T-helper 2 cell treated with Interferon-gamma antibody and Interleukin-4, amounts not matched to agents 100 ng/mL and 5 ng/mL, for 36 hours (primary cell): ENCODE measurements around the gene EXOC6. TPM values are rescaled to one million over a fixed set of nuclear protein-coding genes. Genes with fewer than 3 reads are reported as not detected.
"Not testable (repeated sequence)": the region's sequence is repeated elsewhere in the genome, so short reads cannot be mapped to it uniquely, and the experiment has no call there.

Source experiments
- intact Hi-C: fragments of 100-400 bp; cut with micrococcal nuclease; formaldehyde crosslinking; loops from one replicate; pipeline ENCODE4 v1.15.1; 2023
- total RNA-seq: library from RNA; stranded (reverse); gene quantifications from 2 replicates; pipeline ENCODE4 v1.2.3, GENCODE V29; 2022

The EXOC6 gene
- total RNA-seq, 1 donor from 2014 or later, result 12.0 TPM

DNA sequence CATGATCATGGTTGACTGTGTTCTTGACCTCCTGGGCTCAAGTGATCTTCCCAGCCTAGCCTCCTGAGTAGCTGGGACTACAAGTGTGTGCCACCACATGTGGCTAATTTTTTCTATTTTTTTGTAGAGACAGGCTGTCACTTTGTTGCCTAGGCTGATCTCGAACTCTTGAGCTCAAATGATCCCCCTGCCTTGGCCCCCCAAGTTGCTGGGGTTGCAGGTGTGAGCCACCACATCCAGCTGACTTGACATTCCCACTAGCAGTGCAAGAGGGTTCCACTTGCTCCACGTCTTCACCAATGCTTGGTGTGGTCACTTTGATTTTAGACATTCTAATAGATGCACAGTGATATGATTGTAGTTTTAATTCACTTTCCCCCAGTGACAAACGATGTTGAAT lies 250.5 kb downstream of the EXOC6 start:
- intact Hi-C loops, result no loop called here

DNA sequence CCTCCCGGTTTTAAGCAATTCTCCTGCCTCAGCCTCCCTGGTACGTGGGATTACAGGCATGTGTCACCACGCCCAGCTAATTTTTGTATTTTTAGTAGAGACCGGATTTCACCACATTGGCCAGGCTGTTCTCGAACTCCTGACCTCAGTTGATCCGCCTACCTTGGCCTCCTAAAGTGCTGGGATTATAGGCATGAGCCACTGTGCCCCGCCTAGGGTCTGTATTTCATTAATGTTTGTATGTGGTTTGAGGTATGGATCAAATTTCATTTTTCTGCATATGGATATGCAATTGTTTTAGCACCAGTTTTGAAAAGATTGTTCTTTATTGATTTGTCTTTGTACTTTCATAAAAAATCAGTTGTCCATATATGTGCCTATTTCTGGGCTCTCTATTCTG lies 251.3 kb downstream of the EXOC6 start:
- intact Hi-C loops, result no loop called here

DNA sequence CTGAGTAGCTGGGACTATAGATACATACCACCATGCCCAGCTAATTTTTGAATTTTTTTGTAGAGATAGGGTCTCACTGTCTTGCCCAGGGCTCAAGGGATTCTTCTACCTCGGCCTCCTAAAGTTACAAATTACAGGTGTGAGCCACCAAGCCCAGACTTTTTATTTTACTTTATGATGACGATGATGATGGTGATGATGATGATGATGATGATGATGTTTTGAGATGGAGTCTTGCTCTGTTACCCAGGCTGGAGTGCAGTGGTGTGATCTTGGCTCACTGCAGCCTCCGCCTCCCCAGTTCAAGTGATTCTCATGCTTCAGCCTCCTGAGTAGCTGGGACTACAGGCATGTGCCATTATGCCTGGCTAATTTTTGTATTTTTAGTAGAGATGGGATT lies 252.8 kb downstream of the EXOC6 start:
- intact Hi-C loops, result not testable (repeated sequence)

DNA sequence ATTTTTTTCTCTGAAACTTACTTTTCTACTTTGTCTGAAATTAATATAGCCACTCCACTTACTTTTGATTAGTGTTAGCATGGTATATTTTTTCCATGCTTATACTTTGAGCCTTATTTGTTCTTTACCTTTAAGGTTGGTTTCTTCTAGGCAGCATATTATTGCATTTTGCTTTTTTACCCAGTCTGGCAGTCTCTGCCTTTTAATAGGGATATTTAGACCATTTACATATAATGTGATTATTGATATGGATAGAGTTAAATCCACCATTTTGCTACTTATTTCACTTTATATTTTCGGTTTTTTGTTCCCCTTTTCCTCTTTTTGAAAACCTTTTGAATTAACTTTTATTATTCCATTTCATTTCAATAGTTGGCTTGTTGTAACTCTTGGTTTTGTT lies 255.6 kb downstream of the EXOC6 start:
- intact Hi-C loops, result no loop called here

DNA sequence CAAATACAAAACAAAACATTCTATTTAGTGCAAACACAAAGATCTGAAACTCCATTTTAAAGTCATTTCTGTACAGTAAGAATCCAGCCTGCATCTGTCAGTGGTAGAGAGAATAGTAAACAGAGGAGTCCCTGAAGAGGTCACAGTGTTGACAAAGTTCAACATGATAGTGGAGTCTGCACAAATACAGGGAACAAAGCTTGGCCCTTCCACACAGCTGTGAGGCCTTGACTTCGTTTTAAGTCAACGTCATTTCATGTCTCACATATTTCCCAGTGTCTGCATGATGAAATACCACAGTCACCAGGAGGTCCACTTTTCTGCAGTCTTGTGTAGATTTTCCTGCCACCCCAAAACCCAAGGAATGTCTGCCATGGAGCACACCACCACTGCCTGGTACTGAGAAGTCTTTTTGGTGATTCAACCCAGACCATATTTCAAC lies 258.3 kb downstream of the EXOC6 start:
- intact Hi-C loops, result no loop called here

Other genes starting within 250 kb of the EXOC6 start
- gene HHEX, start 158.6 kb upstream of the EXOC6 start, total RNA-seq, result 0.11 TPM in 1 of 2 replicates, not detected in the other
- not detected in 2 replicates for gene CYP26C1, start 212.3 kb downstream of the EXOC6 start, total RNA-seq
- gene CYP26A1, start 225.4 kb downstream of the EXOC6 start, total RNA-seq, result not detected in 2 replicates